Heart left ventricle (tissue), 13 donors: ENCODE measurements around the gene ARHGAP10.

ENCODE experiments used
- CTCF ChIP-seq, 12 donors: fragments of 200-600 bp; sonication (generic) in 4 of 12; IDR thresholded peaks; one replicate each; pipeline versions ENCODE4 v1.5.0 to v1.8.0; 2018 to 2022; ENCODE audit warnings: antibody characterized with exemption in 12 of 12, mild to moderate bottlenecking in 5 of 12
- POLR2A ChIP-seq, 2 donors: fragments of 450-650 bp; IDR thresholded peaks; one replicate each; pipeline ENCODE4 v1.6.1; 2017; ENCODE audit warnings: antibody characterized with exemption in 2 of 2, mild to moderate bottlenecking in 2 of 2, moderate library complexity in 2 of 2
- donor health status: ischemic (EF 13 %, LVEDD 7.1; RV severe dilation, severe dysfunction).
- donor health status: DM: no; HTN: yes; CAD: no.
- donor health status: DM: no; HTN: no; CAD: no.
- donor health status: ischemic (EF 25% LVEDD 6.9; RV normal size, moderate dysfunction).
- donor health status: ischemic (EF 25% LVEDD 5.7; RV mildly dilated, moderate dysfunction).
- donor health status: ischemic (EF 35%, LVEDD 5.7; RV mildly dilated, moderate dysfunction).
- donor health status: nonischemic (EF 11% LVEDD 7.7; RV severe dilation, severe dysfunction).
- donor health status: DM: yes; HTN: yes; CAD: no.
- donor health status: PGD.
- donor health status: ischemic (EF 29% LVEDD 5.4; RV normal size, mild dysfunction).
- donor health status: nonischemic (EF 23%, LVEDD 6.1; RV moderate dilation, normal function).

- TF ChIP-seq CTCF (IDR thresholded peaks at IDR 0.05) (no peak), POLR2A (IDR thresholded peaks at IDR 0.05) (no peak)
Observed at GRCh38 chr4:148060264-148061140, 328.6 kb downstream of the ARHGAP10 start.
